HG03103 (cell line): ENCODE results near the gene UFSP2.
A peak's percentile ranks its signal among the peaks of the same experiment; 100 is the strongest.

Experiments used
- ATAC-seq: cut with Tn5 transposase; IDR thresholded peaks from one replicate; pipeline ENCODE4 v1.9.1; 2021; ENCODE audit warnings: low read depth; ENCODE audit not compliant: unreplicated experiment

The UFSP2 gene

GRCh38 chr4:185425647-185426352 lies at the start of gene UFSP2:
TSS of gene UFSP2 (minus strand) at chr4:185425964. CDS start at chr4:185425868, 96 bp downstream.
- ATAC-seq: peak; percentile 88

GRCh38 chr4:185473247-185473646 lies 47.5 kb upstream of the UFSP2 start:
- no peak for ATAC-seq

GRCh38 chr4:185472103-185472542 lies 46.4 kb upstream of the UFSP2 start:
- no peak for ATAC-seq

- peak; percentile 86 for ATAC-seq
These were observed 45.7 kb upstream of the UFSP2 start, which contains the start of gene CCDC110 for GRCh38 chr4:185471235-185472102. TSS of gene CCDC110 (minus strand) at chr4:185471733. CDS start at chr4:185471683, 50 bp downstream.

DNA sequence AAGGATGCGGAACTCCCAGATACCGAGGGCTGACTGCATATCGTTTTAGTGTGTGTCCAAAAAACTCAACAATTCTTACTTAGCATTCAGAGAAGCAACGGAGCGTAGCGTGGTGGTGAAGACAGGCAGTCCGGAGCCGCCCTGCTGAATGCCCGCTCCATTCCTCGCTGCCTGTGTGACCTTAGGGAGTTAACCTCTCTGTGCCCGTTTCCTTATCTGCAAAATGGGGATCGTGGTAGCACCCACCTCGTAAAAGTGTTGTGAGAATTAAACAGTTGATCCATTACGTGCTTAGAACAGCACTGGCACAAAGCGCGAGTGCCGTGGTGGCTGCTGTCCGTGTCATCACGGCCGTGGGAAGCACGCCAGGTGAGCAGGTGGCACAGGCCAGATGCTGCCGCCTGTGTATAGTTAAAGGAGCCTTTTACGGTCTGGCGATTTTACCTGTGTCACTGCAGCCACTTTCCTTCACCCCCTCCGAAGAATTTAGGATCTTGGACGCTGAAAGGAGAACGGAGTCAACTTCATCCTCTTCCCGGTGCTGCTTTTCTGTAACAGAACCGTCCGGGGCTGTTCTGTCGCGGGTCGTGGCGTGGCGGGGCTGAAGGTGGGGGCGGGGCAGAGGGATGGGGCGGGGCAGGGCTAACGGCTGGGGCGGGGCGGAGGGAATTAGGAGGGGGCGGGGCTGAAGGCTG lies 44.9 kb upstream of the UFSP2 start:
- ATAC-seq: no peak

GRCh38 chr4:185469580-185470154 lies 43.9 kb upstream of the UFSP2 start:
- ATAC-seq: no peak

DNA sequence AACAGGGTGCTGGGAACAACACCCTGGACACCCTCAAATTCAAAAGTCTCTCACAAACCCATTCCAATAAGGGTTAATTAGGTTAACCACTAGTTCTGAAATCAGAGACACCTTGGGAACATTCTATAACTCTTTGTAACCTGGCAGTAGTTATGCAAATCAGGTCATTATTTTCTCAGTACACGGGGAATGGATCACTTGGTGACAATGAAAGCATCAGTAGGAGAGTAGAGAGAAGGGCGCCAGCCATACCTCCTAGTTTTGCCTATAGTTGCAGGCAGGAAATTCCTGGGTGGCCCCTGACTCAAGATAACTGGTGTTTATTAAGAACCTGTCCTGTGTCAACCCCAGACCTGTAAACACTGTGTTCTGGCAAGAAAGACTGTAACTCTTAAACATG lies 43.2 kb upstream of the UFSP2 start:
- ATAC-seq: no peak

DNA sequence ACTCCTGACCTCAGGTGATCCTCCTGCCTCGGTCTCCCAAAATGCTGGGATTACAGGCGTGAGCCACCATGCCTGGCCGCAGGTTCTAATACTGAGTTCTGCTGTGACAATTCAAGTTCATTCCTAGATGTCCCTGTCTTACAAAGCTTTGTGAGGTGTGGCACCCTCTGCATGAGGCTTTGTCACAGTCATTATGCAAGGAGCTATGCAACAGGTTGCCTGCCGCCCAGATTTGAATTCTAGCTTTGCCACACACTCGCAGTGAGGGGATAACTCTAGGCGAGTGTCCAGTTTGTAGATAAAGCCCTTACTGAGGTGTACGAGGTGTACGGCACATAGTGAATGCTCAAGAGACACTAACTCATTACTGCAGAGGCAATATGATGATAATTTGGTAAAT lies 42.2 kb upstream of the UFSP2 start:
- ATAC-seq: no peak

- no peak for ATAC-seq
These were observed 41.3 kb upstream of the UFSP2 start for GRCh38 chr4:185467101-185467500.

DNA sequence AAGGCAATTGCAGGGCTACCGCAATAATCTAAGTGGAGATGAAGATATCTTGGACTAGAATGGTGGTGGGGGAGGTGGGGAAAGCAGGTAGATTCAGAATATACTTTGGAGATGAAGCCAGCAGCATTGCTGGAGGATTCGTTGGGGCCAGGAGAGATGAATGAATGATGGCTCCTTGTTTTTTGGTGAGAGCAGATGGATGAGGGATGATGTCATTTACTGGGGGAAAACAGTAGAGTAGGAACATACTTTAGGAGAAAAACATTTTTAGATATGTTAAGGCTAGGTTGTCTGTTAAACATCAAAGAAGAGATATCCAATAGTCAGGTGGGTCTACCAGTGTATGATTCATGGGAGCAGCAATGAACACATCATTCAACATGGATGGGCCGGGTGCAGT lies 39.9 kb upstream of the UFSP2 start:
- ATAC-seq: no peak

DNA sequence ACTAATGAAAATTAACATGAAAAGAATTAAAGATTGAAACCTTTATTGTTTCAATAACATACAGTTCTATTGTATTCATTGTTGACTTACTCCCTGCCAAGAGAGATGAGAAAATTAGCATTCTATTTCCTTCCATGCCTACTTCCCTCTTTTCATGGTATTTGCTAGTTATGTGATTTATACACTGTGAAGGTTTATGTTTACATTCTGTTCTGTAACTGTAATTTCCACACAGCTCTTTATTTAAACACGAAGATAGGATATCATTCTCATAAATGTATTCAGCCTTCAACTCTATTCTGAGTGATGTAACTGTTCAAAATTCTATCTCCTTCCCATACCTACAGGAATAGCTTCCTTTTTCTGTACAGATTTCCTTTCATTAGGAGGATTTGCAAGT lies 39.1 kb upstream of the UFSP2 start:
- no peak for ATAC-seq

DNA sequence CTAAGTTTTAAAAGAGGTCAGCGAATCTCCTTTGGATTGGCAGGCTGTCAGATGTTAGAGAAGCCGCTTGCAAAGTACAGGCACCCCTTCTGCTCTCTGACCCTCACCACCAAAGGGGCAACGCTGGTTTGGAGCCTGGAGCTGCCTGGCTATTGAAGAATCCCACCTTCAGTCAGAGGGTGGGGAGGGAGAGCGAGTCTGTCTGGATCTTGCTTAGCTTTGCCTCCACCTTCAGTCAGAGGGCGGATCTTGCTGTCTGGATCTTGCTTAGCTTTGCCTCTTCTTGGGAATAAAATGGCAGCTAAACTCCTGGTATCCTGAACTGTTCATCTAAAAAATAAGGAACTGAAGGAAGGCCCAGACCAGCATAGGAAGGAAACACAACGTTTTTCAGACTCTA lies 38.4 kb upstream of the UFSP2 start:
- ATAC-seq: no peak

GRCh38 chr4:185463541-185463940 lies 37.8 kb upstream of the UFSP2 start:
- no peak for ATAC-seq

GRCh38 chr4:185461565-185461964 lies 35.8 kb upstream of the UFSP2 start:
- ATAC-seq: no peak

DNA sequence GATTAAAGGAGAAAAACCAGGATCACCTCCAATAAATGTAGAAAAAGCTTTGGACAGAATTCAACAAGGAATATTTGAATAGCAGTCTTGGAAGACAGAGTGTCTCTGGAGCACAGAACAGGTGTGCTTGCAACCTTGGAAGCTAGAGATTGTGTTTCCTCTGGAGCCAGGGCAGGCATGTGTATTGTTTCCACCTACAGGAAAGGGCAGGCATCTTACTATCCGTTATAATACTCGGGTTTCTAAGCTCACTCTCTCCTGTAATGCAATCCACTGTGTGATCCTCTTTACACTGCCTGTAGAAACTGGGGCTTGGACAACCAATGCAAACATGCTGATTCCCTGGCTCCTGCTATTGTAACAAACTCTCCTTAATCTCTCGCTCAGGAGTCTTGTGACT lies 31.4 kb upstream of the UFSP2 start:
- ATAC-seq: no peak

GRCh38 chr4:185456131-185456530 lies 30.4 kb upstream of the UFSP2 start:
- no peak for ATAC-seq

DNA sequence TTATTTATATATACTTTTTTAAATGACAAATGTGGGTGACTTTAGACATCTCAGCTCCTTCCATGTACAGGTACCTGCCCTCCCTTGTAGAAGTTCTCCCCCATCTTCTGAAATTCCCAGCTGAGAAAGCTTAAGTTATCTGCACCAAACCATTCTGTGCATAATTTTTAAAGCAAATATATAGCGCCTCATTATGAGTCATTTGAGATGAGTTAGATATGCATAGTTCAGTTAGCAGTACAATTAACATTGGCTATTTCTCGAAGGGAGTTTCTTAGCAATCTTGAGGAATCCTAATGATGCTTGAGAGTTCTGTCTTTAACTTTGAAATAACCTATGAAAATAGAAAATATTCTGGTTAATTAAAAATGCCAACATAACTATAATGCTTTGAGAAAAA lies 19.4 kb upstream of the UFSP2 start:
- ATAC-seq: no peak

- ATAC-seq: no peak
These were observed 15.7 kb upstream of the UFSP2 start for GRCh38 chr4:185441479-185441878.

- peak; percentile 58 for ATAC-seq
These were observed 12.0 kb upstream of the UFSP2 start for GRCh38 chr4:185437809-185438208.

- ATAC-seq: no peak
These were observed 9.7 kb upstream of the UFSP2 start for GRCh38 chr4:185435466-185435865.

DNA sequence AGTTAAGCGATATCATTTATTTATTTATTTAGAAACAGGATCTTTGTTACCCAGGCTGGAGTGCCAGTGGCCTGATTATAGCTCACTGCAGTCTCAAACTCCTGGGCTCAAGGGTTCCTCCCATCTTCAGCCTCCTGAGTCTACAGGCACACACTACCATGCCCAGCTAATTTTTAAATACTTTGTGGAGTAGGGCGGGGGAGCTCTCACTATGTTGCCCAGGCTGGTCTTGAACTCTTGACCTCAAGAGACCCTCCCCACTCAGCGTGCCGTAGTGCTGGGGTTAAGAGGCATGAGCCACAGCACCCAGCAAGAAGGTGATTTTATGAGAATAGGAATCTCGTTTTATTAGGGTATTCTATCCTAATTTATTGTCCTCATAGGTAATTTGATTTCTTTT lies 3.9 kb upstream of the UFSP2 start:
- no peak for ATAC-seq
